Measurements from ENCODE around the gene HOXB13.

The HOXB13 gene

DNA sequence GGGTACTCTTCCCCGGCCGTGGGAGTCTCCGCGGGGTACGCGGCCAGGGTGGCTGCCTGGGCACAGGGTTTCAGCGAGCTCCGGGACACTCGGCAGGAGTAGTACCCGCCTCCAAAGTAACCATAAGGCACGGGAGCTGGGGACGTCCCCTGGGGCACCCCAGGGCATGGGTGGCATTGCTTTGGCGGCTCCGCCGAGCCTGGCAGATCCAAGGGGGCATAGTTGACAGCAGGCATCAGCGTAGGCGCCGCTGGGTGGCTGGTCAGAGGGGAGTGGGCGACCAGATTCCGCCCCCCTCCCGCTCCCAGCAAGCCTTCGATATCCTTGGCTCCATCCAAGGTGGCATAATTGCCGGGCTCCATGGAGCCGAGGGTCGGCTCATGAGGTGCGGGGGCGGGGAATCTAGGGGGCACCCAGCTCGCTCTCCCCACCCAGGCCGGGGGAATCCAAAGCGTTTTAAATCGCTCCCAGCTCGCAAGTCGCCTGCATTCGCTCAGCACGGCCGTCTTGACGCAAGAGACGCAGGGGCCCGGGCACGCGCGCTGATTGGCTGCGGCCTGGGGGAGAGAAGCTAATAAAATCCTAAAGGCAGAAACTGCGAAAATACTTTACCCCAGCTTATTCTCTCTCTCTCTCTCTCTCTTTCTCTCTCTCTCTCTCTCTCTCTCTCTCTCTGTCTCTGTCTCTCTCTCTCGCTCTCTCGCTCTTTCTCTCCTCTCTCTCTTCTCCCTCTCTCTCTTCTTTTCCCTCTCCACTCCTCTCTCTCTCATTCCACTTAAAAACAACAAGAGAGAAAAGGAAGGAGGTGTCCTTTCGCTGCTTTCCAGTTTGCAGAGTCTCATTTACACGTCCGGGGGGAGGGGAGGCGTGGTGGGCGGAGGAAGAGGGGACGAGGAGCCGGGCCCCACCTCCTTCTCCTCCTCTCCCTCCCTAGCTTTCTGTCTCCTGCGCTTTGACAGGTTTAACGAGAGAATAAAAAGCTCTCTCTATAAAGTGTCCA is at the start of gene HOXB13:
HOXB13 (minus strand) TSS at position 519 of the 1,000 bp plus-strand sequence; CDS start at position 362, 157 bp downstream.
- no peak for DNase-seq (ENCODE audit: low read depth in 1 of 2, low spot score in 1 of 2)

- DNase-seq (ENCODE audit: low read depth in 1 of 2, low spot score in 1 of 2): no peak
These were observed 48.1 kb upstream of the HOXB13 start for GRCh38 chr17:48776602-48777001.

- DNase-seq (ENCODE audit: low read depth in 1 of 2, low spot score in 1 of 2): no peak
These were observed 44.7 kb upstream of the HOXB13 start for GRCh38 chr17:48773245-48773644.

DNA sequence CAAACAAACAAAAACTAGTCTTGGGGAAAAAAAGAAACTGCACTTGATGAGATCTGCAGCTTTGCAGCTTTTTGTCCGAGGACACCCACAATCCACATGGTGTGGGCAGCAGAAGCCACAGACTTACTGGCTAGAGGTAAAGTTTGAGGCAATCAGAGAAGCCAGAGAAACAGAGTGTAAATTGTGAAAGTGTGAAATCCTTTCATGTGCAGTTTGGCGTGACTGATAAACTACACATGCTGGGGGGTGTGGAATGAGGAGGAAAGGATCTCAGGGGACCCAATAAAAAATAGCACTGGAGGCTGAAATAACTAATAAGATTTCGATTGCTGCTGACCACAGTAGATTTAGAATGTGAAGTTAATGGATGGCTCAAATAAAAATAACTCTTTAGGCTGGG is 42.4 kb upstream of the HOXB13 start:
- DNase-seq (ENCODE audit: low read depth in 1 of 2, low spot score in 1 of 2): no peak

DNA sequence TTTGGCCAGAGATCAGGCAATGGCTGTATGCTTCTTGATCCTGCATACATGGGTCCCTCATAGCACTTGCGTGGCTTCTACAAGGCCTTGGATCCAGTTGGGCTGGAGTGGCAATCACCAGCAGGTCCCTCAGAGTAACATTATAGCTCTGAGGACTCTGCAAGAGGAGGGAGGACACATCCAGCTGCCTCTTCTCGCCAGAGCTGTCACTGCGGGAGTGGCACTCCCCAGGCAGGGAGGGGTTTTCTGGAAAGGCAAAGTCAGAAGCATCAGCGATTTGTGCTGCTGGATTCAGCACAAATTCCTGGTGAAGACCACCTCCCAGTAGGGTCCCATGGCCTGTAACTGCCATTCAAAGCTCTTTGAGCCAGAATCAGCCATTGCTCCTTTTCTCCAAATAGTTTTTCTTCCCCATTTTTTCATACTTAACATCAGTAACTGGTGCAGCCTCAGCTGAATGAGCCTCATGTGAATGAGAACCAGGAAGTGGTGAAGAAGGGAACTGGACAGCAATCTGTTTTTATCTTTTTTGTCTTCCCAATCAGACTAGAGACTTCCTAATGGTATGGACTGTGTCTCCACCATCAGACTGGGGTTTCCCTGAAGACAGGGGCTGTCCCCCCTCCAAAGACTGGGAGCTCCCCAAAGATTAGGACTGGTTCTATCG is 40.6 kb upstream of the HOXB13 start:
- DNase-seq (ENCODE audit: low read depth in 1 of 2, low spot score in 1 of 2): no peak

- no peak for DNase-seq (ENCODE audit: low read depth in 1 of 2, low spot score in 1 of 2)
These were observed 38.8 kb upstream of the HOXB13 start for GRCh38 chr17:48767263-48767774.

GRCh38 chr17:48761114-48761513 is 32.6 kb upstream of the HOXB13 start:
- no peak for DNase-seq (ENCODE audit: low read depth in 1 of 2, low spot score in 1 of 2)

DNA sequence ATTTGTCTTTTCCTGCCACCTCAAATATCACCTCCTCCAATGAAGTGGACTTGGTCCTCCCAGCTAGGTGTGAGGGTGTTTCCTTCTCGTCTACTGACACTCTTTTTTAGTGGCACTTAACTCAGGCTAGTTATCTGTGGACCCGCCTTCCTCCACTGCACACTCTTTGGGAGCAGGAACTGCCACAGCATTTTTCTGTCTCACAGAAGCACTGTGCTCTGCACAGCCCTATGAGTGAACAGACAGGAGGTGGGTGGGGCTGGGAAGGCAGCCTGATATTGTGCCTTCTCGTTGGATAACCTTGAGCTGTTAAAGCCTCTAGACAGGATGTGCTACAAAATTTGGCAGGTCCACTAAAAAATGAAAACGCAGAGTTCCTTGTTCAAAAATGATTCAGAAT is 31.9 kb upstream of the HOXB13 start:
- no peak for DNase-seq (ENCODE audit: low read depth in 1 of 2, low spot score in 1 of 2)

DNA sequence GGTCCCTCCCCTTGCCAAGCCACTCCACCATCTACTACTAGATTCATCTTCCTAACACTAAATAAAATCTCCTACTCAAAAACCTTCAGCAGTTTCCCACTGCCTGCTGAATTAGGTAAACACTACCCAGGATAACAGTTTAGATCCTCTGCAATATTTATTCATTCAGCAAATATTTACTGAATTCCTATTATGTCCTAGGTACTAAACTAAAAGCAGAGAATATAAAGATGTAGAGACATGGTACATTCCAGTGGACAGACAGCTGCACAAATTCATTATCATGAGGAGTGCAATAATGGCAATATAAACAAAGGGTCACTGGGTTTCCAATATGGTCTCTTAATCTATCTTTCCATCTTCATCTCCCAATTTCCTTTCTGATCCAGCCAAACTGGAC is 30.7 kb upstream of the HOXB13 start:
- no peak for DNase-seq (ENCODE audit: low read depth in 1 of 2, low spot score in 1 of 2)

DNA sequence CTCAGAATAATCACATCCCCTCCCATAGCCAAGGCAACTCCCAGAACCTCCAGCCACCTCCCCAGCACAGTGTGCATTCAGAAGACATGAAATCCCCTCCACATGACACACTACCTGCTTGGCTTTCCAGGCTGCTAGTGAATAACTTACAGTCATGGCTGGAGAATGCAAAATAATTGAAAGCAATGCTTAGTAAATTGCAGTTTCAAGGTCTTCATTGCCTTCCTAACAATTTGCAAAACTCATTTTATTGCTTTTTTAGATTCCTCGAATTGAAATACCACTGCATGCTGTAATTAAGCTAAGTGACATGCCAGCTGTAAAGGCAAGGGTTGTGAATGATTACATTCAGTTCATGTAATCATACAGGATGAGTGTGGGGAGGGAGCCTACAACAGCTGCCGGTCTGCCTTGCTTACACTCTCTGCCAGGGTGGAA is 29.0 kb upstream of the HOXB13 start:
- DNase-seq (ENCODE audit: low read depth in 1 of 2, low spot score in 1 of 2): no peak

DNA sequence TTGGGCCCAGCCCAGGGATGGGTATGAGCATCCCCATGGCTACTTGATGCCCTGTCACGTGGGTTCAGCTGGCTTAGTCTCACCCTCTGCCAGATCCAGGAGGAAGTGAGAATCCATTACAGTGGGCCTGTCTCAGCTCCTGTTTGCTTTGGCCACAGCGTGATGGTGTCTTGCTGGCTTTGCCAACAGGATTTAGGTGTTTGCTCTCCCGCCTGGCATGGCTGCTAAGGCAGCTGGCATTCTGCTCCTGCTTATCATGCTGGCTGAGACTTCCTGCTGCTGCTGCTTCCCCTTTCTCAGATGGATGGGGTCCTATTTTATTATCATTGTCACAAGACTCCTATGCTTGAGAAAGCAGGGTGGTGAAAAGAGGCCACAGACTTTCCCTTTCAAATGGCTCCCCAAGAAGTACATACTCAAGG is 28.3 kb upstream of the HOXB13 start:
- no peak for DNase-seq (ENCODE audit: low read depth in 1 of 2, low spot score in 1 of 2)

DNA sequence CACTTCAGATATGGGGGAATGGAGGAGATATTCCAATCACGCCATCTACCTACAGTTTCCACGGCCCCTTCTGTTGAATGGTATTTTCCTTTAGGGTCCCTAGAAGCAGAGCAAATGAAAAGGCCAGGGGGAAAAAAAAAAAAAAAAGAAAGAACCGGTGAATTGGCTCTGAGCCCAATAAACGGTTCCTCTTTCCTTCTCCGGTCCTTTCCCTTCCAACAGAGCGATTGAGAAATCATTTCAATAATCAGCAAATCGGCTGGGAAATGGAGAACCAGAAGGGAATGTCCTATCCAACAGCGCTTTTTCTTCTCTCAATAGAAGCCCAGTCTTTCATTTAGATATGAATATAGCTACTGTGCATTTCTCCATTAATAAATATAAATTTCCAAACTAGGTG is 26.8 kb upstream of the HOXB13 start:
- no peak for DNase-seq (ENCODE audit: low read depth in 1 of 2, low spot score in 1 of 2)

- DNase-seq (ENCODE audit: low read depth in 1 of 2, low spot score in 1 of 2): no peak
These were observed 26.1 kb upstream of the HOXB13 start for GRCh38 chr17:48754500-48755261.

GRCh38 chr17:48753794-48754499 is 25.4 kb upstream of the HOXB13 start:
- no peak for DNase-seq (ENCODE audit: low read depth in 1 of 2, low spot score in 1 of 2)

DNA sequence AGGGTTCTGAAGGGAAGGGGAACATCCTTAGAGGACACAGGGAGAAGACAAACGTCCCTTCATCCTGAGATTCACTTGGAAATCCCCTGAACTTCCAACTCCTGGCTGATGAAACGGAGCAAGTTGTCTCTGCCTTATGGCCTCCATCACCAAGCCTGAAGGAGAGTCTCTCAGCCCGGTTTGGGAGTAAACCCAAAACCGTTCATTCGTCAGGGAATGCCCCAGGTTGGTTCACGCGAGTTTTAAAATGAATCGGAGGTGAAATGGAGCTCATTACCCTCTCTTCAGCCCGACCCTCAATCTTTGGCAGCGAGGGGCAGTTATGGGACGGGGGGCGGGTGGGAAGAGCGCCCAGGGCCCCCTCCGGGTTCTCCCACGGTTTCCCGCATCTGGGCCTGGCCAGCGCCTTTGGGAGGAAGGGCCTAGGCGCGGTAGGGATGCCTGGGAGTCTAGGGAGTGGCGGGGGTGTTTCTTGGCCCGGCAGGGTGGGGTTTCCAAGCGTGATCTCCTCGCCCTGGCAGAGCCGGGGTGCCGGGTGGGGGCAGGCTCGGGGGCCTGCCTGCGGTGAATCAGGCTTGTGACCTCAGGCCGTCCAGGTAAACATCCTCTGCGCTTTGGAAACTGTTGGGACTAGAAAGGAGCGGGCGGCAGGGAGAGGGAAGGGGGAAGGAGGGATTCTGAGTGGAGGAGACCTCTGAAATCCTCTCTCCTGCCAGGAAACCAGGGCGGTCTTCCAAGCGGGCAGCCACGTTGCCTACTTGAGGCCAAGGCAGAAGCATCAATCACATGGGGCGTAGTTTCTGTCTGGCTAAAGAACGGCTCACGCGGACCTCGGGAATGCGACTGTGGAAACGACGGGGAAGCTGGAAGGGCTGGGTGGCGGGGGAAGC is 24.1 kb upstream of the HOXB13 start:
- DNase-seq (ENCODE audit: low read depth in 1 of 2, low spot score in 1 of 2): no peak

DNA sequence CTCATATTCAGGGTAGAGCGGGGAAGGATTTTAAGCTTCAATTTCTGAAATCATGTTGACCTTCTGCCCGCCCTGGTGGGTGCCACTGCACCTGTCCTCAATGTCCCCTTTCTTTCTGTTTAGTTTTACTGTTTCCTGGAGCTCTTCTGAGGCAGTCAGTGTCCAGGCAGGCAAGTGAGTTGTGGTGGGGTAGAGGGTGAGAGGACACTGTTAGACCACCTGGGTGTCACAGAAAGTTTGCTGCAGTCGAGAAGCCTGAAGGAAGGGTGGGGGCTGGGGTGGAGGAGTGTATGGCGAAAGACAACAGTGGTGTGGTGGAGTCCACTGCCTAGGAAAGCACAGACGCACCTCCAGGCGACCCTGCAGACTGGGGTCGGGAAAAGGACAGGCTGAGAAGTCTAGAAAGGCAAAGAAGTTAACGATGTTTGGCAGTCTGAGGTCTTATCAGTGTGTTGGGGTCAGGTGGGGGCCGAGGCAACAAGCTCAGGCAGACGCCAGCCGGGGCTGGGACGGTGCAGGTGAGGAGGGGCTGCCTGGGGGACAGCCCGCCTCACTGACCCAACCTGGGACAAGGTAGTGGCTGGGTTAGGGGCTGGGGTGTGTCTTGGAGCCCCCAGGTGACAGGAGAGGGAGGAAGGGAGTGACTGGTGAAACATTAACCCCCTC is 23.3 kb upstream of the HOXB13 start:
- DNase-seq (ENCODE audit: low read depth in 1 of 2, low spot score in 1 of 2): no peak

- no peak for DNase-seq (ENCODE audit: low read depth in 1 of 2, low spot score in 1 of 2)
These were observed 22.6 kb upstream of the HOXB13 start for GRCh38 chr17:48751172-48751571.

- no peak for DNase-seq (ENCODE audit: low read depth in 1 of 2, low spot score in 1 of 2)
These were observed 21.3 kb upstream of the HOXB13 start for GRCh38 chr17:48749621-48750553.

All from stimulated activated CD4-positive, alpha-beta T cell treated with anti-CD3 and anti-CD28 coated beads, Interleukin-15, amount 100 ng/mL, for 1 hour (primary cell).